ENCODE measurements around the gene PLA1A. TPM values are rescaled to one million over a fixed set of nuclear protein-coding genes. Genes with fewer than 3 reads are reported as not detected.

The PLA1A gene
- total and polyA plus RNA-seq, 4 donors = 1.8 to 10.3 (median 6.6) TPM

GRCh38 chr3:119609301-119609700, 11.6 kb downstream of the PLA1A start:
- Histone ChIP-seq H3K9me3 (ENCODE audit: control insufficient read depth in 4 of 4, insufficient read depth in 3 of 4, low read length in 3 of 4) (peaks cover 0 to 3% (median 0%) of the 10 kb centered on the region in 4 donors), H3K27ac (ENCODE audit: low read depth in 1 of 2, low read length in 1 of 2) (no peak overlapping the region), H3K36me3 (ENCODE audit: control insufficient read depth in 4 of 4, insufficient read depth in 4 of 4, low read length in 4 of 4) (no peaks in the 10 kb centered on the region), H3K4me3 (no peak overlapping the region), H3K9ac (ENCODE audit: insufficient read depth in 1 of 2, low read length in 2 of 2) (no peak overlapping the region), H3K4me1 (ENCODE audit: control insufficient read depth in 5 of 5, insufficient read depth in 5 of 5, low read length in 5 of 5) (peaks cover 0 to 3% (median 0%) of the 10 kb centered on the region in 5 donors), H3K27me3 (ENCODE audit: control insufficient read depth in 3 of 3, insufficient read depth in 3 of 3, low read length in 2 of 3) (no peaks in the 10 kb centered on the region)
- no peak for ATAC-seq (ENCODE audit: insufficient read depth, low FRiP score)
- TF ChIP-seq CTCF (IDR thresholded peaks at IDR 0.05; ENCODE audit: control extremely low read depth, extremely low read depth) = no peak
- DNase-seq = no peak
- 73 to 75% methylated on average over 6 of the region's 6 CpGs for WGBS, 2 donors

- peaks cover 0 to 1% (median 0%) of the 10 kb centered on the region in 5 donors for H3K4me1 ChIP-seq (ENCODE audit: control insufficient read depth in 5 of 5, insufficient read depth in 5 of 5, low read length in 5 of 5)
- no peak for ATAC-seq (ENCODE audit: insufficient read depth, low FRiP score)
Measured at GRCh38 chr3:119611664-119612063, 14.0 kb downstream of the PLA1A start.

GRCh38 chr3:119613201-119613600, 15.5 kb downstream of the PLA1A start:
- H3K36me3 ChIP-seq (ENCODE audit: control insufficient read depth in 4 of 4, insufficient read depth in 4 of 4, low read length in 4 of 4) = no peaks in the 10 kb centered on the region
- WGBS, 2 donors = 93 to 100% methylated on average over 1 of the region's 1 CpG

More at GRCh38 chr3:119611664-119612063, 14.0 kb downstream of the PLA1A start:
- Histone ChIP-seq H3K4me3 (no peak overlapping the region), H3K9me3 (ENCODE audit: control insufficient read depth in 4 of 4, insufficient read depth in 3 of 4, low read length in 3 of 4) (peaks cover 0 to 3% (median 0%) of the 10 kb centered on the region in 4 donors), H3K27ac (ENCODE audit: low read depth in 1 of 2, low read length in 1 of 2) (no peak overlapping the region), H3K9ac (ENCODE audit: insufficient read depth in 1 of 2, low read length in 2 of 2) (no peak overlapping the region), H3K36me3 (ENCODE audit: control insufficient read depth in 4 of 4, insufficient read depth in 4 of 4, low read length in 4 of 4) (no peaks in the 10 kb centered on the region), H3K27me3 (ENCODE audit: control insufficient read depth in 3 of 3, insufficient read depth in 3 of 3, low read length in 2 of 3) (no peaks in the 10 kb centered on the region)
- 97 to 98% methylated on average over 1 of the region's 1 CpG for WGBS, 2 donors
- no peak for DNase-seq
- no peak for TF ChIP-seq CTCF (IDR thresholded peaks at IDR 0.05; ENCODE audit: control extremely low read depth, extremely low read depth)

More at GRCh38 chr3:119613201-119613600, 15.5 kb downstream of the PLA1A start:
- H3K27me3 ChIP-seq (ENCODE audit: control insufficient read depth in 3 of 3, insufficient read depth in 3 of 3, low read length in 2 of 3) = no peaks in the 10 kb centered on the region
- no peaks in the 10 kb centered on the region for H3K4me1 ChIP-seq (ENCODE audit: control insufficient read depth in 5 of 5, insufficient read depth in 5 of 5, low read length in 5 of 5)
- no peak for TF ChIP-seq CTCF (IDR thresholded peaks at IDR 0.05; ENCODE audit: control extremely low read depth, extremely low read depth)
- no peak overlapping the region for H3K27ac ChIP-seq (ENCODE audit: low read depth in 1 of 2, low read length in 1 of 2)
- DNase-seq = no peak
- no peak for ATAC-seq (ENCODE audit: insufficient read depth, low FRiP score)
- no peaks in the 10 kb centered on the region for H3K9me3 ChIP-seq (ENCODE audit: control insufficient read depth in 4 of 4, insufficient read depth in 3 of 4, low read length in 3 of 4)
- no peak overlapping the region for H3K9ac ChIP-seq (ENCODE audit: insufficient read depth in 1 of 2, low read length in 2 of 2)
- no peak overlapping the region for H3K4me3 ChIP-seq
